ENCODE measurements around the gene ADGRG6. TPM values are rescaled to one million over a fixed set of nuclear protein-coding genes. Genes with fewer than 3 reads are reported as not detected.

Gene ADGRG6
- total and polyA plus RNA-seq, 2 donors: 10.2 to 13.6 TPM

- WGBS: 97% methylated on average over 9 of the region's 9 CpGs
- no peaks in the 10 kb centered on the region for H3K27me3 ChIP-seq (ENCODE audit: control insufficient read depth in 2 of 2, insufficient read depth in 1 of 2, low read length in 1 of 2)
- no peaks in the 10 kb centered on the region for H3K36me3 ChIP-seq (ENCODE audit: control insufficient read depth in 2 of 2, insufficient read depth in 2 of 2, low read length in 1 of 2)
- no peak overlapping the region for H3K4me3 ChIP-seq (ENCODE audit: low read length in 2 of 2)
- H3K27ac ChIP-seq (ENCODE audit: low read depth in 1 of 2, low read length in 1 of 2): no peak overlapping the region
- H3K4me1 ChIP-seq (ENCODE audit: control insufficient read depth in 2 of 2, insufficient read depth in 2 of 2, low read length in 2 of 2): no peaks in the 10 kb centered on the region
- no peaks in the 10 kb centered on the region for H3K9me3 ChIP-seq (ENCODE audit: control insufficient read depth in 2 of 2, insufficient read depth in 1 of 2, low read length in 1 of 2)
- no peak for DNase-seq (ENCODE audit: low read depth in 6 of 9, low spot score in 9 of 9)
Observed at GRCh38 chr6:142285235-142286087, 16.3 kb upstream of the ADGRG6 start.

DNA sequence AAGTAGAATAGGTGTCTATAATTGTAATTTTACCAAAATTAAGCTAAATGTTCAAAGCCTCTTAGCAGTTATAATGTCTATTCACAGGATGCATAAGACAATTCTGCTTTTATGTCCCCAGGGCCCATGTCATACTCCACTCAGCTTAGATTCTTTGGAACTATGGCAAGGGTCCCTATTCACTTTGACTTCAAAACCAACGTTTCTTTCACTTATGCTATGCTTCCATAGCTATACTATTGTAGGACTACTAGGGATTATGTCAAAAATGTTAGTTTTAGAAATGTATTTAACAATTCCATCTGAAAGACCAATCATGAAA, 15.8 kb upstream of the ADGRG6 start:
- H3K4me1 ChIP-seq (ENCODE audit: control insufficient read depth in 2 of 2, insufficient read depth in 2 of 2, low read length in 2 of 2): no peaks in the 10 kb centered on the region
- H3K9me3 ChIP-seq (ENCODE audit: control insufficient read depth in 2 of 2, insufficient read depth in 1 of 2, low read length in 1 of 2): no peaks in the 10 kb centered on the region
- no peaks in the 10 kb centered on the region for H3K27me3 ChIP-seq (ENCODE audit: control insufficient read depth in 2 of 2, insufficient read depth in 1 of 2, low read length in 1 of 2)
- H3K36me3 ChIP-seq (ENCODE audit: control insufficient read depth in 2 of 2, insufficient read depth in 2 of 2, low read length in 1 of 2): no peaks in the 10 kb centered on the region
- H3K27ac ChIP-seq (ENCODE audit: low read depth in 1 of 2, low read length in 1 of 2): no peak overlapping the region
- DNase-seq (ENCODE audit: low read depth in 6 of 9, low spot score in 9 of 9): no peak
- no peak overlapping the region for H3K4me3 ChIP-seq (ENCODE audit: low read length in 2 of 2)
- WGBS: 92% methylated on average over 1 of the region's 1 CpG

DNA sequence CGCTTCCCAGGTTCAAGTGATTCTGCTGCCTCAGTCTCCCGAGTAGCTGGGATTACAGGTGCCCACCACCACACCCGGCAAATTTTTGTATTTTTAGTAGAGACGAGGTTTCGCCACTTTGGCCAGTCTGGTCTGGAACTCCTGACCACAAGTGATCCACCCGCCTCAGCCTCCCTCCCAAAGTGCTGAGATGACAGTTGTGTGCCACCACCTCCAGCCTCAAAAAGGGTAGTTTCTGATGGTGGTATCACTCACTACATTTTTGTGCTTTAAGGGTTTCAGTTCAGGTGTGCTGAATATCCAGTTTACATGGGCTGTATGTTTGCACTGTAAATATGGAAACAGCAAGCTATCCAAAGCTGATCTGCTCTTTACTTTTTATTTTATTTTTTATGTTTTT, 12.1 kb upstream of the ADGRG6 start:
- WGBS: 97% methylated on average over 6 of the region's 6 CpGs
- DNase-seq (ENCODE audit: low read depth in 6 of 9, low spot score in 9 of 9): no peak
- H3K4me1 ChIP-seq (ENCODE audit: control insufficient read depth in 2 of 2, insufficient read depth in 2 of 2, low read length in 2 of 2): no peaks in the 10 kb centered on the region
- H3K27ac ChIP-seq (ENCODE audit: low read depth in 1 of 2, low read length in 1 of 2): no peak overlapping the region
- H3K27me3 ChIP-seq (ENCODE audit: control insufficient read depth in 2 of 2, insufficient read depth in 1 of 2, low read length in 1 of 2): no peaks in the 10 kb centered on the region
- H3K36me3 ChIP-seq (ENCODE audit: control insufficient read depth in 2 of 2, insufficient read depth in 2 of 2, low read length in 1 of 2): no peaks in the 10 kb centered on the region
- H3K9me3 ChIP-seq (ENCODE audit: control insufficient read depth in 2 of 2, insufficient read depth in 1 of 2, low read length in 1 of 2): no peaks in the 10 kb centered on the region
- no peak overlapping the region for H3K4me3 ChIP-seq (ENCODE audit: low read length in 2 of 2)

DNA sequence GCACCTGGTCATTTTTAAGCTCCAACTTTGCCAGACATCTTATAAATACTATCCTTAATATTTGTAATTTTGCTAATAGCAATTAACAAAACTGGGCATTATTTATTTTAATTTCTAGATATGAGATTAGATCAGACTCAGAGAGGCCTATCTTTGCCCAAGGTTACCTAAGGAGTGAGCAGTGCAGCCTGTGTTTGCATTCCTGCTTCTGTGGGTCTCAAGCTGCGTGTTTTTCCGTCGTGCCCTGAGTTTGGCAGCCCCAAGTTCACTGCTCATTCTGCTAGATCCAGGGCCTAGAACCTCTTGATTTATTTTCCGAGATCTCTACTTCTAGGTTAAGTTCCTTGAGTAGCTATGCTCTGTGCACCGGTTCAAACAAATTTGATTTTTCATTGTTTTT, 11.0 kb upstream of the ADGRG6 start:
- Histone ChIP-seq H3K9me3 (ENCODE audit: control insufficient read depth in 2 of 2, insufficient read depth in 1 of 2, low read length in 1 of 2) (no peaks in the 10 kb centered on the region), H3K27ac (ENCODE audit: low read depth in 1 of 2, low read length in 1 of 2) (no peak overlapping the region), H3K27me3 (ENCODE audit: control insufficient read depth in 2 of 2, insufficient read depth in 1 of 2, low read length in 1 of 2) (no peaks in the 10 kb centered on the region), H3K4me1 (ENCODE audit: control insufficient read depth in 2 of 2, insufficient read depth in 2 of 2, low read length in 2 of 2) (no peaks in the 10 kb centered on the region), H3K4me3 (ENCODE audit: low read length in 2 of 2) (no peak overlapping the region), H3K36me3 (ENCODE audit: control insufficient read depth in 2 of 2, insufficient read depth in 2 of 2, low read length in 1 of 2) (no peaks in the 10 kb centered on the region)
- WGBS: 97% methylated on average over 5 of the region's 5 CpGs
- DNase-seq (ENCODE audit: low read depth in 6 of 9, low spot score in 9 of 9): no peak

GRCh38 chr6:142291512-142291911, 10.3 kb upstream of the ADGRG6 start:
- H3K27ac ChIP-seq (ENCODE audit: low read depth in 1 of 2, low read length in 1 of 2): no peak overlapping the region
- DNase-seq (ENCODE audit: low read depth in 6 of 9, low spot score in 9 of 9): no peak
- H3K27me3 ChIP-seq (ENCODE audit: control insufficient read depth in 2 of 2, insufficient read depth in 1 of 2, low read length in 1 of 2): no peaks in the 10 kb centered on the region
- no peaks in the 10 kb centered on the region for H3K36me3 ChIP-seq (ENCODE audit: control insufficient read depth in 2 of 2, insufficient read depth in 2 of 2, low read length in 1 of 2)
- H3K4me1 ChIP-seq (ENCODE audit: control insufficient read depth in 2 of 2, insufficient read depth in 2 of 2, low read length in 2 of 2): no peaks in the 10 kb centered on the region
- H3K9me3 ChIP-seq (ENCODE audit: control insufficient read depth in 2 of 2, insufficient read depth in 1 of 2, low read length in 1 of 2): no peaks in the 10 kb centered on the region
- H3K4me3 ChIP-seq (ENCODE audit: low read length in 2 of 2): no peak overlapping the region
- WGBS: 94% methylated on average over 3 of the region's 3 CpGs

- Histone ChIP-seq H3K27ac (ENCODE audit: low read depth in 1 of 2, low read length in 1 of 2) (no peak overlapping the region), H3K9me3 (ENCODE audit: control insufficient read depth in 2 of 2, insufficient read depth in 1 of 2, low read length in 1 of 2) (no peaks in the 10 kb centered on the region), H3K36me3 (ENCODE audit: control insufficient read depth in 2 of 2, insufficient read depth in 2 of 2, low read length in 1 of 2) (no peaks in the 10 kb centered on the region), H3K27me3 (ENCODE audit: control insufficient read depth in 2 of 2, insufficient read depth in 1 of 2, low read length in 1 of 2) (no peaks in the 10 kb centered on the region), H3K4me3 (ENCODE audit: low read length in 2 of 2) (no peak overlapping the region), H3K4me1 (ENCODE audit: control insufficient read depth in 2 of 2, insufficient read depth in 2 of 2, low read length in 2 of 2) (no peaks in the 10 kb centered on the region)
- WGBS: 98% methylated on average over 6 of the region's 6 CpGs
- no peak for DNase-seq (ENCODE audit: low read depth in 6 of 9, low spot score in 9 of 9)
Observed at GRCh38 chr6:142292166-142292924, 9.5 kb upstream of the ADGRG6 start.

DNA sequence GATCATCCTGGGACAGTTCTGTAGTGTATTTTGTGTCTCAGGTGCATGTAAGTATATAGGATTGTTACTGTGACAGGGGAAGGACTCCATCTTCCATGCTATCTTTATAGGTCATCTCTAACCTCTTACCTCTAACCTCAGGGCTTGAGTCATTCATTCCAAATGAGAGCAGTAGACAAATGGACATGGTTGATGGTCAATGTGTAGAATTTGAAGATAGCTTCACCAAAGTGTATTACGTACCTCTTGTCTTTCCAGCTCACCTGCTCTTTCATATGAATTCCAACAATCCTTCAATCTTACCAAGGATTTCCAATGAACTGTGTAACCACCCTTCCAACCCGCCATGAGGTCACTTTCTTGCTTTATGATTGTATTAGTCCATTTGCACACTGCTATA, 8.7 kb upstream of the ADGRG6 start:
- WGBS: 96% methylated on average over 2 of the region's 2 CpGs
- H3K4me1 ChIP-seq (ENCODE audit: control insufficient read depth in 2 of 2, insufficient read depth in 2 of 2, low read length in 2 of 2): no peaks in the 10 kb centered on the region
- H3K27ac ChIP-seq (ENCODE audit: low read depth in 1 of 2, low read length in 1 of 2): no peak overlapping the region
- no peak for DNase-seq (ENCODE audit: low read depth in 6 of 9, low spot score in 9 of 9)
- H3K27me3 ChIP-seq (ENCODE audit: control insufficient read depth in 2 of 2, insufficient read depth in 1 of 2, low read length in 1 of 2): no peaks in the 10 kb centered on the region
- no peak overlapping the region for H3K4me3 ChIP-seq (ENCODE audit: low read length in 2 of 2)
- H3K36me3 ChIP-seq (ENCODE audit: control insufficient read depth in 2 of 2, insufficient read depth in 2 of 2, low read length in 1 of 2): no peaks in the 10 kb centered on the region
- H3K9me3 ChIP-seq (ENCODE audit: control insufficient read depth in 2 of 2, insufficient read depth in 1 of 2, low read length in 1 of 2): no peaks in the 10 kb centered on the region

DNA sequence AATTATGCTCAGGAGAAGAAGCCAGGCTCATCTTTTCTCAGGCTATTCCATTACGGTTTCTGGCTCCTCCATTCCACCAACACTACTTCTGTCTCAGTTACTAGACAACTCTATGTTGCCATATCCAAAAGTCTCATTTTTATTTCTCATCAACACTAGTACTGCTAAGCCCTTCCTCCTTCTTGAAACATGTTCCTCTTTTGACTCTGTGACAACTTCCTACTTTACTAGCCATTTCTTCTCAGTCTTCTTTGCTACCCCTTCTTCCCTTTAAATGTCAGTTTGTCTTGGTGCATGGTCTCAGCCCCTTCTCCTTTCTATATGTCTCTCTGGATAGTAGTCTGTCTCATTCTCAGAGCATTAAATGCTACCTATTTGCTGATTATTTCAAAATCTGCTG, 7.1 kb upstream of the ADGRG6 start:
- Histone ChIP-seq H3K27ac (ENCODE audit: low read depth in 1 of 2, low read length in 1 of 2) (no peak overlapping the region), H3K36me3 (ENCODE audit: control insufficient read depth in 2 of 2, insufficient read depth in 2 of 2, low read length in 1 of 2) (no peaks in the 10 kb centered on the region), H3K4me1 (ENCODE audit: control insufficient read depth in 2 of 2, insufficient read depth in 2 of 2, low read length in 2 of 2) (no peaks in the 10 kb centered on the region), H3K27me3 (ENCODE audit: control insufficient read depth in 2 of 2, insufficient read depth in 1 of 2, low read length in 1 of 2) (no peaks in the 10 kb centered on the region), H3K9me3 (ENCODE audit: control insufficient read depth in 2 of 2, insufficient read depth in 1 of 2, low read length in 1 of 2) (no peaks in the 10 kb centered on the region), H3K4me3 (ENCODE audit: low read length in 2 of 2) (no peak overlapping the region)
- no peak for DNase-seq (ENCODE audit: low read depth in 6 of 9, low spot score in 9 of 9)
- WGBS: 94% methylated on average over 1 of the region's 1 CpG

GRCh38 chr6:142296975-142297604, 4.7 kb upstream of the ADGRG6 start:
- Histone ChIP-seq H3K4me3 (ENCODE audit: low read length in 2 of 2) (no peak overlapping the region), H3K4me1 (ENCODE audit: control insufficient read depth in 2 of 2, insufficient read depth in 2 of 2, low read length in 2 of 2) (peaks cover 3 to 11% of the 10 kb centered on the region in 2 donors), H3K9me3 (ENCODE audit: control insufficient read depth in 2 of 2, insufficient read depth in 1 of 2, low read length in 1 of 2) (peaks cover 1 to 4% of the 10 kb centered on the region in 2 donors), H3K27ac (ENCODE audit: low read depth in 1 of 2, low read length in 1 of 2) (no peak overlapping the region), H3K36me3 (ENCODE audit: control insufficient read depth in 2 of 2, insufficient read depth in 2 of 2, low read length in 1 of 2) (no peaks in the 10 kb centered on the region), H3K27me3 (ENCODE audit: control insufficient read depth in 2 of 2, insufficient read depth in 1 of 2, low read length in 1 of 2) (peaks cover 5 to 18% of the 10 kb centered on the region in 2 donors)
- DNase-seq (ENCODE audit: low read depth in 6 of 9, low spot score in 9 of 9): no peak
- 97% methylated on average over 2 of the region's 2 CpGs for WGBS
